HFF-Myc (cell line): ENCODE data around the gene COX14.

Experiments
- DNase-seq: peaks from one replicate; pipeline ENCODE4 v3.0.0-alpha.2; 2011; ENCODE audit warnings: low read depth; ENCODE audit errors: extremely low read depth
- H3K4me3 ChIP-seq: replicated peaks from 2 replicates; pipeline ENCODE4 v1.5.1; 2011; ENCODE audit warnings: low read depth, mild to moderate bottlenecking, control low read depth, low read length
- CTCF ChIP-seq: IDR thresholded peaks from 2 replicates; pipeline ENCODE4 v1.5.1; 2012; ENCODE audit warnings: mild to moderate bottlenecking, low read depth, low read length, control low read depth; ENCODE audit errors: missing control alignments

Gene COX14

GRCh38 chr12:50167049-50167828, 55.2 kb downstream of the COX14 start, which contains the start of gene CERS5:
Gene CERS5 (minus strand): TSS chr12:50167369. CDS start chr12:50167297, 72 bp downstream.
- DNase-seq, result peak; percentile 94
- peak; percentile 4 for TF ChIP-seq CTCF
- H3K4me3 ChIP-seq, result peak within 1 kb of the TSS; percentile 87
